Measurements from ENCODE around the gene DPYD. TPM values are rescaled to one million over a fixed set of nuclear protein-coding genes. Genes with fewer than 3 reads are reported as not detected.

Gene DPYD
- total and polyA plus RNA-seq, 9 of the 15 experiments (the other 6 are each of a cell fraction or from before 2014, with no cell fraction given), result 0.03 to 0.25 (median 0.08) TPM; not detected in 2

- TF ChIP-seq ZNF407 (IDR thresholded peaks at IDR 0.05; ENCODE audit: low read depth), result no peak
- no peak for TF ChIP-seq TEAD1 (CRISPR knock-in tag; IDR thresholded peaks at IDR 0.05)
- no peak for TF ChIP-seq POLR2A (conservative IDR thresholded peaks at IDR 0.05)
- TF ChIP-seq, protein P1, sequence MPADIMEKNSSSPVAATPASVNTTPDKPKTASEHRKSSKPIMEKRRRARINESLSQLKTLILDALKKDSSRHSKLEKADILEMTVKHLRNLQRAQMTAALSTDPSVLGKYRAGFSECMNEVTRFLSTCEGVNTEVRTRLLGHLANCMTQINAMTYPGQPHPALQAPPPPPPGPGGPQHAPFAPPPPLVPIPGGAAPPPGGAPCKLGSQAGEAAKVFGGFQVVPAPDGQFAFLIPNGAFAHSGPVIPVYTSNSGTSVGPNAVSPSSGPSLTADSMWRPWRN (IDR thresholded peaks at IDR 0.05; ENCODE audit: low read depth), result no peak
These were observed 117.8 kb downstream of the DPYD start (continued) for GRCh38 chr1:97803026-97803425.
